ENCODE data around the gene PAX5.

PAX5 gene

GRCh38 chr9:36987409-36987808, 46.7 kb downstream of the PAX5 start:
- no peak for DNase-seq (ENCODE audit: low read depth)

- no peak for DNase-seq (ENCODE audit: low read depth)
These were observed 47.3 kb downstream of the PAX5 start for GRCh38 chr9:36986468-36987408.

DNA sequence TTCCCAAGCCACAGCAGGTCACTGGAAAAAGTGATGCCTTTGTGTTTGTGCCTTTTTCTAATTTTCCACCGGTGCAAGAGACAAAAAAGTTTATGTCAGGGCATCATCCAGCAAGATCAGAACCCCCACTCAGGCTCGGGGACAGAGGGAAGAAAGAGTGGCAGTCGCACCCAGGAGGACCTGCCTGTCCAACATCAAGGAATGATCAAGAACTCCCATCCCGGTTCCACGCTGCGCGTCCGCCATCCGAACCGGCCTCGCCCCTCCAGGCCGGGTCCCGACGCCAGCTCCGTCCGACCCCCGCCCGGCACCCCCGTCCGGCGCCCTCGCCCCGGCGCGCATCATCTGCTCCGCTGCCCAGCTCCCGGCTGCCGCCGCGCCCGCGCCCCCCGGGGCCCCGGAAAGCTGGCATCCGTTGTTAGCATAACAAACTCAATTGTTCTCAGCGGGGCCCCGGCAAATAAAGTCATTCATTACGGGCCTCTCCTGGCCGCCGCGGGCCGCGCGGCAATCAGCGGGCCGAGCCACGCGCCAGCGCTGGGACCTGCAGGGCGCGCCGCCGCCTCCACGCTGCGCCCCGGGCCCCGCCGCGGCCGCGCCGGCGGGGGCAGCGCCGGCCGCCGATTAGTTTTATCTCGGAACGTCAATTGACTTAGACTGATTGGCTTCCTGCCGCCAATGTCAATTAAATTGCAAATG, 48.1 kb downstream of the PAX5 start:
- no peak for DNase-seq (ENCODE audit: low read depth)

DNA sequence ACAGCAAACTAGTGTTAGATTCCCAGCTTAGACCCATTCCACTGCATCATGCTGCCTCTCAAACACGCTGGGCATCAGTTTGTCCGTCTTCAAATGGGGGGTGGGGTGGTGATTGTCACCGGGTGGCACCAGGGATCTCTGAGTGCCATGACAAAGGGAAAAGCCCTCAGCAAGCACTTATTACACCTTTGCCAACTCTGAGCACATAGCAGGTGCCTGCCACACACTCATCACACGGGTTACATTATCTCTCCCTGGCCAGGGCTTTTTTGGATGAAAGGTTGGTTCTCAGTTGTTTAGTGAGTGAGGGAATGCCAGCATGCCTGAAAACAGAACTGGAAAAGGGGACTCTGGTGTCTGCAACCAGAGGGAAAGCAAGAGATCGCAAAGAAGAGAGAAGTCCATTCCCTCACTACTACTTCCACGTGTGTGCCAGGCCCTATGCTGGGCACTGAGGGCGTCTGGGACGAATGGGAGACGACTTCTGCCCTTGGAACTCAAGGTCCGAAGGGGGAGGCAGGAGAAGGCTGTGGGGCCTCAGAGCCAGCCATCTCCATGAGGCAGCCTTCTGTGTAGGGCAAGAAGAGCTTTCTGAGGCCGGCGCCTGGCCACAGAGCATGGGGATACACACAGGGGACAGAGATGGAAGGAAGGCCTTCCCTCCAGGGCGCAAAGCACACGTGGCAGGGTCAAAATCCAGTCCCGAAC, 48.9 kb downstream of the PAX5 start:
- no peak for DNase-seq (ENCODE audit: low read depth)

- DNase-seq (ENCODE audit: low read depth), result no peak
These were observed 53.7 kb downstream of the PAX5 start for GRCh38 chr9:36980148-36980974.

DNA sequence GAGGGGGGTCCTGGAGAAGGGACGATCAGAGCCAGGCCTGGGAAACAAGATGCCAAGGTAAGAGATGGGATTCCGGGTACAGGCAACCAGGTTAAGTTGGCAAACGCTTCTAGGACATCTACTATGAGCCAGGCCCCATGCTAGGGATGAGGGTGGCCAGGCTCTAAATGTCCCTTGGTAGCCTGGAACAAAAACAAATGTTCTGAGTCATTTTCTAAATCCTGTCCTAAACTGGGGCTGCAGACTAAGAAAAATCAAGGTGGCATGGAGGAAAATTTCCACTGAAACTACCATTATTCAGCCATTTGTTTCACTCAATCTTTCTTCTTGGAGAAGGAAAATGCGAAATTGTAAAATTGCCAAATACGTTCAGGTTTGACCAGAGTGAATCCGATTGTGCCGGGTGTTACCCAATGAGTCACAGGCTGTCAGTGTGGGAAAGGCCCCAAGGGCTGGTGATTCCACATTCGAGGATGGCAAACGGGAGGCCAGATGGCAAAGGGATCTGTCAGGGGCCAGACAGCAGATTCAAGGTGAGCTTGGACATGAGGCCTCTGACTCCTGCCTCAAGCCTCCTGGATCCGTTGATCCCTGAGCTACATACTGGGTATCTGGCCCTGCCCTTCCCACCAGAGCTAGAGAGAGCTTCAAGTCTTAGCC, 57.6 kb downstream of the PAX5 start:
- DNase-seq (ENCODE audit: low read depth), result no peak

GRCh38 chr9:36974731-36975130, 59.3 kb downstream of the PAX5 start:
- no peak for DNase-seq (ENCODE audit: low read depth)

- no peak for DNase-seq (ENCODE audit: low read depth)
These were observed 62.1 kb downstream of the PAX5 start for GRCh38 chr9:36971935-36972488.

DNA sequence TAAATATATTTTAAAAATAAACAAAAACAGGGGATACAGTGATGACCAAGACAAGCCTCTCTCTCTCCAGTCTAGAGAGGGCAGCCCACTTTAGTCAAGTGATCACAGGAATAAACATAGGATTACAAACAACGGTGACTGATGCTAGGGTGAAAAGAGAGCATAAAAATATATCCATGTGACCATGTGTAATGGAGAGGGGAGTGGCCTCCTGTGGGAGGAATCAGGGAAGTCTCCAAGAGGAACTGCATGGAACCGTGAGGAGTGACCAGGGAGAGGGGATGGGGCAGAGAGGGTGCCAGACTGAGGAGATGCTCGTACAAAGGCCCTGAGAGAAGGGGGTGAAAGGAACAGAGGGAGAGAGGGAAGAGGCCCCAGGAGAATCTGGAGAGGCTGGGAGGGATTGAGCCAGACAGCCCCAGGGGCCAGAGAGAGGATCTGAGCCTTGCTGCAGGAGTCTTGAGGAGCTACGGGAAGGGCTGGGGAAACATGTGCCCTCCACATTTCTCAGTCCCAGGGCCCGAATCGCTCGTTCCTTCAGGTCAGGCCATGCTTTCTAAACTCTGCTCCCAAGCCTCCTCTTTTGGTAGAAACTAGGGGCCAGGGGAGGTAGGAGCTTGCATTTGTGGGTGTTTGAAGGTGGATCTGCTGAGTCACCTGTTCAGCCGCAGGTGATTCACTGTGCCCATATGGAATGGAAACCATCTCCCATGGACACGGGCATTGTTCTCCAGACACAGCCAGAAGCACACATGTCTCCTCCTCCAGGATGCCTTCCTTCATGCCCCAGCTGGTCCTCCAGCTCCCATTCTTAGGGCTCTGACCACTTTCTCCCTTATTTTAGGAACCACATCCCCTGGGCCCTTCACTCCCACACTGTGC, 63.8 kb downstream of the PAX5 start:
- no peak for DNase-seq (ENCODE audit: low read depth)

DNA sequence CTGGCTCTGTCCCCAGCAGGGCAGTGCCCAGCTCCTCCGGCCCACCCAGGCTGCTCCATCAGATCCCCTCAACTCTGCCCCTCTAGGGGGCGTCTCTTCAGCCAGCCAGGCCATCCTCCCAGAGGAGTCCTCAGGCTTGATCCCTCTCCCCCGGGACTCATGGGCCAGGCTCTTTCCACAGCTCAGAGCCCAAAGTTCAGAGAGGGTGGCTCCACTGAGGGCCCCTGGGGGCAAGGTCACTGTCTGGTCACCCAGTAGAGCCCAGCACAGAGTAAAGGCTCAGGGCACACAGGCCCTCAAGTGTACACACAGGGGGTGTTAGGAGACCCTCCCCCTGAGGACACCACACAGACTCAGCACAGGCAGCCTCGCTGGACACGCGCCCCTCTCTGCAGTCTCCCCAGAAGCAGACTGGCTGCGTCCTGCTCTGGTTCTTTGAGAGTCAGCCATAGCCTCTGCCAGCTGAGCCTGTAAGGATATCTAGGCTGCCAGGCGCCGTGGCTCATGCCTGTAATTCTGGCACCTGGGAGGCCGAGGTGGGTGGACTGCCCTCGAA, 64.8 kb downstream of the PAX5 start:
- DNase-seq (ENCODE audit: low read depth), result no peak

- no peak for DNase-seq (ENCODE audit: low read depth)
These were observed 65.4 kb downstream of the PAX5 start for GRCh38 chr9:36968574-36969215.

GRCh38 chr9:36967997-36968396, 66.1 kb downstream of the PAX5 start:
- DNase-seq (ENCODE audit: low read depth), result no peak

DNA sequence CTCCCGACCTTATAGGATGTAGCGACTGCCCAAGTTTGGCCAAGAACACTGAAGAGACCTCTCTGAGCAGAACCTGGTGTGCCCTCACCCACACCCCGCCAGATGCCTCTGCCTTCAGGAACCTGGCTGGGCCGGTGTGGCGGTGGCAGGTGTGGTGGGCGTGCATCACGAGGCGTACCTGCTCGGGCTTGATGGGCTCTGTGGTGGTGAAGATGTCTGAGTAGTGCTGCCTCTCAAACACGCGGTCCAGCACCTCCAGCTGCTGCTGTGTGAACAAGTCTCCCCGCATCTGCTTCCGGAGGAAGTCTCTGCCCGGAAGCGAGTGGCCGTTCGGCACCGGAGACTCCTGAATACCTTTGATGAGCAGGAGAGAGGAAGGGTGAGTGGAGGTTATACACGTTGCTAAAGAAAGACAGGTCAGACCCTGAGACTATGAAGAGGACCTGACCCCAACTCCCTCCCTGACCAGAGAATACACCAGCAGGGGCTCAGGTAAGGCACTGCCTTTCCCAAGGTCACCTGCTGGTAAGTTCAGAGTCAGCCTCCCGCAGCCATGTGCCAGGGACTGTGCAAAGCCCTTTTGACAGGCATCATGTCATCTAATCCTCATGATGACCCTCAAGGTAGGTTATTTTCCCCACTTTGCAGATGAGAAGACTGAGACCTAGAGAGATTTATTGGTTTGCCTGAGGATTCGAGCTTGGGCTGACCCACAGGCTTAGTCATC, 67.5 kb downstream of the PAX5 start:
- no peak for DNase-seq (ENCODE audit: low read depth)

- no peak for DNase-seq (ENCODE audit: low read depth)
These were observed 69.3 kb downstream of the PAX5 start for GRCh38 chr9:36964791-36965190.

DNA sequence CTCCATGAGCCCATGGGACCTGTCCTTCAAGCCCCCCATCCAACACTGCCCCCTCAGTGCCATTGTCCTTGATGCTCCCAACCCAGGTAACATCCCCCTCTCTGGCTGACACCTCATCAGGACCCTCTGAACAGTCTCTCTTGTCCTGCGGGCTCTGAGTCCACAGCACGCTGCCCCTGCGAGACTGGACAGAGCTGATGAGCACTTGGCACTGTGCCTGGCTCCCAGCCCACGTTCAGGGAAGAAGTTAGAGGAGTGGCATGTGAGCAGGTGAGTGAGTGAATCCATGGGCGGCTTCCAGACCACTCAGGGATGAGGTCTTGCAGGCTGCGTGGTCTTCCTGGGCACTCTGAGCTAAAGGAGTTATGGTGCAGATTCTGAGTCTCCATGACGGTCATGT, 70.7 kb downstream of the PAX5 start:
- DNase-seq (ENCODE audit: low read depth), result no peak

DNA sequence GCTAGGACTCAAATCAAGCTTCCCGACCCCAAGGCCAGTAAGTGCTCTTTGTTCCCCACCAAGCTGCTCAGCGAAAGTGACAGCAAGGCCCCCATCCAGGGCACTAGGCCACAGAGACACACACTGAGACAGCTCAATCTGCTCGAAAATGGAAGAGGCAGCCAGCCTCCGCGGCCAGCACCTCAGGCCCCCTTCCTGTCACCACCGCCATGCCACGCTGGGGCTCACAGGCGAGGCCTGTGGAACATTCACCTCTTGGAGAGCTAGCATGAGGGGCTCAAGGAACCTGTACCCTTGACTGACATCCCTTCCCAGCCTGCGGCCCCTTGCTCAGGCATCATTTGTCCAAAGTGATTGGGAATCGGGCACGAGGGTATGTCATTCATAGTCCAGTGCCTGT, 71.4 kb downstream of the PAX5 start:
- no peak for DNase-seq (ENCODE audit: low read depth)

- DNase-seq (ENCODE audit: low read depth), result no peak
These were observed 72.3 kb downstream of the PAX5 start for GRCh38 chr9:36961561-36962325.

GRCh38 chr9:36961051-36961450, 73.0 kb downstream of the PAX5 start:
- DNase-seq (ENCODE audit: low read depth), result no peak

Data from stromal cell of bone marrow (primary cell).